GM12878 (cell line): Measurements from ENCODE around the gene CYTIP. TPM values are rescaled to one million over a fixed set of nuclear protein-coding genes. Genes with fewer than 3 reads are reported as not detected.
A peak's percentile ranks its signal among the peaks of the same experiment; 100 is the strongest.

Source experiments
- ATAC-seq: fragments of 200-7000 bp; cut with Tn5 transposase; 3 replicates; pipeline ENCODE4 v1.9.1; 2020; ENCODE audit warnings: mild to moderate bottlenecking, moderate library complexity
- BruUV-seq: library from RNA; stranded (reverse); fragments of 400-500 nt; replicated peaks from 2 replicates; lab custom pipeline; 2021; lab: Mats Ljungman, UMichigan
- CTCF ChIA-PET: fragments of 300-600 bp; sonication (Branson Sonifier 250); formaldehyde crosslinking; extraction: SDS; loops from one replicate; lab custom pipeline; 2021; ENCODE audit warnings: inconsistent platforms; lab: Yijun Ruan, JAX
- POLR2A ChIA-PET: fragments of 350-600 bp; formaldehyde crosslinking; extraction: SDS; loops from one replicate; lab custom pipeline; 2021; ENCODE audit warnings: inconsistent platforms; lab: Charles Lee
- RAD21 ChIA-PET: fragments of 300-600 bp; sonication (Branson Sonifier 250); formaldehyde crosslinking; loops from one replicate; lab custom pipeline; 2023; ENCODE audit warnings: antibody characterized with exemption; ENCODE audit not compliant: unreplicated experiment; lab: Charles Lee
- SMC1A ChIA-PET: fragments of 300-600 bp; sonication (Branson Sonifier 250); formaldehyde crosslinking; loops from one replicate; lab custom pipeline; 2023; ENCODE audit not compliant: unreplicated experiment, uncharacterized antibody; lab: Charles Lee
- DNase-seq: peaks from one replicate; pipeline ENCODE4 v3.0.0-alpha.2; 2011; ENCODE audit warnings: low read depth, low spot score
- FAIRE-seq: peaks from 3 replicates; lab custom pipeline; 2011; peaks lifted over from hg19 to GRCh38; lab: Jason Lieb, UNC
- H2AFZ ChIP-seq: 2 replicates; pipeline ENCODE4 v1.6.0; 2011; ENCODE audit warnings: low read depth, low read length, control low read depth; ENCODE audit not compliant: control insufficient read depth
- H3K27ac ChIP-seq: 2 replicates; pipeline ENCODE4 v1.5.1; 2011; ENCODE audit warnings: control low read depth; ENCODE audit not compliant: control insufficient read depth, insufficient read depth
- H3K27me3 ChIP-seq, 2 experiments: replicated peaks in 1 of 2; 2 replicates each; pipeline versions ENCODE4 v1.6.0 to v1.6.1; 2011; ENCODE audit warnings: low read length in 1 of 2; ENCODE audit not compliant: control insufficient read depth in 2 of 2, insufficient read depth in 2 of 2
- H3K36me3 ChIP-seq, 2 experiments: 2 replicates each; pipeline ENCODE4 v1.5.1; 2011; ENCODE audit warnings: low read length in 1 of 2; ENCODE audit not compliant: control insufficient read depth in 2 of 2, insufficient read depth in 2 of 2
- H3K4me1 ChIP-seq: 2 replicates; pipeline ENCODE4 v1.6.1; 2011; ENCODE audit warnings: mild to moderate bottlenecking, low read length, moderate library complexity, mixed read lengths; ENCODE audit not compliant: control insufficient read depth, insufficient read depth
- H3K4me2 ChIP-seq: 2 replicates; pipeline ENCODE4 v1.6.0; 2011; ENCODE audit warnings: control low read depth; ENCODE audit not compliant: control insufficient read depth, insufficient read depth
- H3K4me3 ChIP-seq: fragments of 200-600 bp; sonication (generic); 2 replicates; pipeline ENCODE4 v1.5.1; 2016
- H3K79me2 ChIP-seq: 2 replicates; pipeline ENCODE4 v1.6.0; 2011; ENCODE audit warnings: low read length; ENCODE audit not compliant: control insufficient read depth, insufficient read depth
- H3K9ac ChIP-seq: 2 replicates; pipeline ENCODE4 v1.8.0; 2011; ENCODE audit warnings: low read length, control low read depth, mixed read lengths; ENCODE audit not compliant: control insufficient read depth, insufficient read depth
- H3K9me3 ChIP-seq: replicated peaks from 3 replicates; pipeline ENCODE4 v1.5.1; 2011; ENCODE audit warnings: mild to moderate bottlenecking, low read length; ENCODE audit not compliant: control insufficient read depth, insufficient read depth
- H4K20me1 ChIP-seq: 2 replicates; pipeline ENCODE4 v1.6.0; 2011; ENCODE audit not compliant: control insufficient read depth, insufficient read depth
- BHLHE40 ChIP-seq, 2 experiments: fragments of 450-650 bp in 1 of 2; IDR thresholded peaks; 2 replicates each; pipeline ENCODE4 v1.6.1; 2011 to 2017; ENCODE audit warnings: low read depth in 2 of 2, borderline replicate concordance in 1 of 2, improper control_type of control experiment in 1 of 2, low read length in 1 of 2, mild to moderate bottlenecking in 1 of 2
- CBFB ChIP-seq: IDR thresholded peaks from 2 replicates; pipeline ENCODE4 v1.6.1; 2016; ENCODE audit warnings: antibody characterized with exemption, low read depth
- GABPA ChIP-seq: IDR thresholded peaks from 2 replicates; pipeline ENCODE4 v1.6.1; 2014; ENCODE audit warnings: antibody characterized with exemption, low read depth, mild to moderate bottlenecking, inconsistent platforms
- IKZF2 ChIP-seq, 2 experiments: fragments of 450-650 bp; IDR thresholded peaks; 2 replicates each; pipeline ENCODE4 v1.6.1; 2017; ENCODE audit warnings: mild to moderate bottlenecking in 2 of 2, moderate library complexity in 2 of 2
- KDM1A ChIP-seq: fragments of 200-600 bp; sonication (generic); IDR thresholded peaks from 2 replicates; pipeline ENCODE4 v1.6.1; 2016; ENCODE audit warnings: borderline replicate concordance
- MLLT1 ChIP-seq: fragments of 450-650 bp; IDR thresholded peaks from 2 replicates; pipeline ENCODE4 v1.6.1; 2016; ENCODE audit warnings: mild to moderate bottlenecking
- MTA3 ChIP-seq: IDR thresholded peaks from 2 replicates; pipeline ENCODE4 v1.6.1; 2012; ENCODE audit warnings: low read length, inconsistent platforms, borderline replicate concordance
- MXI1 ChIP-seq: fragments of 150-350 bp; IDR thresholded peaks from 2 replicates; pipeline ENCODE4 v1.6.1; 2011; ENCODE audit warnings: low read depth, mild to moderate bottlenecking, inconsistent platforms, low read length, improper control_type of control experiment
- MYC ChIP-seq: IDR thresholded peaks from 2 replicates; pipeline ENCODE4 v1.6.1; 2011; ENCODE audit warnings: mild to moderate bottlenecking, low read length, moderate library complexity, inconsistent platforms; ENCODE audit not compliant: insufficient read depth, insufficient replicate concordance, insufficient read length, severe bottlenecking
- NFYA ChIP-seq: IDR thresholded peaks from 2 replicates; pipeline ENCODE4 v1.6.1; 2011; ENCODE audit warnings: low read depth, mild to moderate bottlenecking, low read length, improper control_type of control experiment, borderline replicate concordance
- POLR2AphosphoS2 ChIP-seq: IDR thresholded peaks from 2 replicates; pipeline ENCODE4 v1.6.1; 2011; ENCODE audit warnings: low read depth, mild to moderate bottlenecking, low read length, improper control_type of control experiment, moderate library complexity
- POLR2AphosphoS5 ChIP-seq: IDR thresholded peaks from 2 replicates; pipeline ENCODE4 v1.6.1; 2011; ENCODE audit warnings: mild to moderate bottlenecking, low read length, inconsistent platforms
- POU2F2 ChIP-seq: IDR thresholded peaks from 3 replicates; pipeline ENCODE4 v1.6.1; 2011; ENCODE audit warnings: low read depth, mild to moderate bottlenecking, low read length, borderline replicate concordance
- RUNX3 ChIP-seq: IDR thresholded peaks from 2 replicates; pipeline ENCODE4 v1.6.1; 2012; ENCODE audit warnings: low read length, inconsistent platforms
- SIN3A ChIP-seq: IDR thresholded peaks from 2 replicates; pipeline ENCODE4 v1.6.1; 2012; ENCODE audit warnings: low read depth, low read length, improper control_type of control experiment
- SUPT20H ChIP-seq: IDR thresholded peaks from 2 replicates; pipeline ENCODE4 v1.6.1; 2011; ENCODE audit warnings: low read depth, mild to moderate bottlenecking, low read length, moderate library complexity, borderline replicate concordance; ENCODE audit not compliant: control insufficient read depth
- TCF7 ChIP-seq: IDR thresholded peaks from 2 replicates; pipeline ENCODE4 v1.6.1; 2014; ENCODE audit warnings: antibody characterized with exemption, borderline replicate concordance
- ZBED1 ChIP-seq: IDR thresholded peaks from 2 replicates; pipeline ENCODE4 v1.6.1; 2016; ENCODE audit warnings: borderline replicate concordance
- WGBS: methylation state at CpG from one replicate; pipeline ENCODE4 v1.1.6; 2016; ENCODE audit warnings: low lambda C conversion rate; ENCODE audit not compliant: insufficient replicate concordance, insufficient coverage; ENCODE audit errors: missing lambda C conversion rate; 5-methylcytosine and 5-hydroxymethylcytosine counted together
- in situ Hi-C: fragments of 300-500 bp; cut with MboI; formaldehyde crosslinking; loops from 9 replicates; pipeline ENCODE4 v1.14.3; 2018; ENCODE audit warnings: mixed read lengths
- intact Hi-C: fragments of 100-400 bp; cut with micrococcal nuclease; formaldehyde crosslinking; loops from one replicate; pipeline ENCODE4 v1.14.2; 2022; ENCODE audit not compliant: unreplicated experiment
- polyA plus RNA-seq, 11 experiments: library from polyadenylated mRNA; depleted of rRNA in 4 of 11; unstranded in 6 of 11; stranded (reverse) in 5 of 11; fragments of >200 nt; fragmentation: Nextera tagmentation in 4 of 11; fragmentation: Illumina TruSeq in 1 of 11; extraction: Ambion mirVana in 4 of 11; extraction: Trizol in 1 of 11; gene quantifications; 1 replicate in 1 of 11; 2 replicates in 10 of 11; pipeline versions ENCODE4 v1.2.1 to v1.2.3, GENCODE V29; 2011 to 2016; ENCODE audit warnings: inconsistent platforms in 2 of 11, missing spikeins in 2 of 11, low read depth in 1 of 11
- total RNA-seq, 4 experiments: library from RNA; depleted of rRNA in 3 of 4; stranded (reverse); fragments of >200 nt in 3 of 4; fragmentation: Illumina TruSeq in 1 of 4; extraction: Trizol in 1 of 4; gene quantifications; 2 replicates each; pipeline versions ENCODE4 v1.2.1 to v1.2.3, GENCODE V29; 2013 to 2021
- TF ChIP-seq, protein P1 (sequence below): IDR thresholded peaks from 2 replicates; pipeline ENCODE4 v1.6.1; 2012; ENCODE audit warnings: low read depth, low read length, improper control_type of control experiment

Gene CYTIP
- total and polyA plus RNA-seq, 10 of the 15 experiments (the other 5 are each of a cell fraction or from before 2014, with no cell fraction given), result 55.1 to 178 (median 73.4) TPM

DNA sequence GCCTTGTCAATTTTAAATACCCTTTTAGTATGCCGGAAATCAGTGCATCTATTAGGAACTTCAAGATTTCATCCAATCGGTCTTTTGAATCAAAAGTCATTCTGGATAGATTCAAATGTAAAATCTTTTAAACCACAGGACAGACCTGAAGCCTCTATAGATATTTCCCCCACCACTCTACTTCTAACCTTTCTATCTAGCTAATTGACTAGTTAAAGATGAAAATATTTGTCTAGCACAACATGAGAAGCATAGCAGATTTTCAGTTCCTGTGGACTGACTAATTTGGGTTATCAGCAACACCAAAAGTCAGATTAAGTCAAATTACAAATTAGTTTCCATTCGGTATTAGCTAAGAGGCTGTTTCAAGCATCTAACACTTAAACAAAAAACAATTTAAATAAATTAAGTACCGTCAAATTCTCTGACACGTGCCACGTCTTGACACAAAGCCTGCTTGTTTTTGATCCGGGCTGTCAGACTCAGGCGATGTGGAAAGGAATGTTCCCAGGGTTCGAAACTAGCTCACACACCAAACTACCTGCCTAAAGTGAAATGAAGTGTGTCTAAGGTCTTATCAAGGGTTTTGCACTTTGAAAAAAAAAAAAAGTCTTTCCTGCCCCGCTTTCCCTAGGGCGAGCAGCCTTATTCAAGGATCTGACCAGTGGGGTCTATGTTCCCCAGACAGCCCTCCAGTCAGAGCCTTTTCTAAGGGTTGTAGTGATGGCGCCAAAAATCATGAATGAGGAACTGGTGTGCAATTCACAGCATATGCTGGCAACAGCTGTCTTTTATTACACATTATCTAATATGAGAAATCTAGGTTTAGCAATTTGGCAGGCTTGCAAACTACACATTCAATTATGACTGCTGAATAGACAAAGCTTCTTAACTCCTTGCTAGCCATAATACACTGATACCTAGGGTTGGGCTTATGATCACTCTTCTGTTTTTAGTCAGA lies 4.7 kb downstream of the CYTIP start:
- ChIA-PET CTCF (interaction anchor here (0.7 to 14.2 kb wide), 19 partner anchors 8 to 137 kb away, joined by 3 to 208 read pairs (median 4); partner anchors contain the start of gene ERMN), RAD21 (interaction anchor here (0.7 to 7.8 kb wide), 28 partner anchors 8 to 136 kb away, joined by 3 to 125 read pairs (median 12); partner anchors contain the start of gene ERMN), SMC1A (interaction anchor here (0.8 to 12.6 kb wide), 29 partner anchors 9 to 139 kb away, joined by 3 to 218 read pairs (median 6); partner anchors contain the start of gene ERMN), POLR2A (interaction anchor here (1.0 to 7.6 kb wide), 12 partner anchors 9 to 112 kb away, joined by 3 to 90 read pairs (median 12); no protein-coding TSS in a partner anchor)
- H3K27ac ChIP-seq, result peak overlapping the region; percentile 98
- H3K79me2 ChIP-seq, result peaks cover 100% of the 10 kb centered on the region
- H4K20me1 ChIP-seq, result no peaks in the 10 kb centered on the region
- peak; percentile 14 for ATAC-seq
- peaks cover 0 to 1% of the 10 kb centered on the region in 2 experiments; a peak in 2 of 4 replicates for H3K36me3 ChIP-seq
- intact Hi-C loops, result no loop called here
- 0 out of 2 replicates have a peak, but pooled peaks cover 2% of the 10 kb centered on the region for H3K4me1 ChIP-seq
- BruUV-seq, result TSS peak; percentile 1
- no peaks in the 10 kb centered on the region for H3K9me3 ChIP-seq
- peak overlapping the region; percentile 90 for H3K4me3 ChIP-seq
- in situ Hi-C loops, result no loop called here
- FAIRE-seq, result no peak
- no peak for DNase-seq
- H3K4me2 ChIP-seq, result peak overlapping the region; percentile 90
- H3K27me3 ChIP-seq, result no peaks in the 10 kb centered on the region
- H2AFZ ChIP-seq, result no peak overlapping the region
- peak overlapping the region; percentile 99 for H3K9ac ChIP-seq
- under 1% methylated on average over 12 of the region's 12 CpGs for WGBS
- TF ChIP-seq, protein P1, sequence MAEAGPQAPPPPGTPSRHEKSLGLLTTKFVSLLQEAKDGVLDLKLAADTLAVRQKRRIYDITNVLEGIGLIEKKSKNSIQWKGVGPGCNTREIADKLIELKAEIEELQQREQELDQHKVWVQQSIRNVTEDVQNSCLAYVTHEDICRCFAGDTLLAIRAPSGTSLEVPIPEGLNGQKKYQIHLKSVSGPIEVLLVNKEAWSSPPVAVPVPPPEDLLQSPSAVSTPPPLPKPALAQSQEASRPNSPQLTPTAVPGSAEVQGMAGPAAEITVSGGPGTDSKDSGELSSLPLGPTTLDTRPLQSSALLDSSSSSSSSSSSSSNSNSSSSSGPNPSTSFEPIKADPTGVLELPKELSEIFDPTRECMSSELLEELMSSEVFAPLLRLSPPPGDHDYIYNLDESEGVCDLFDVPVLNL, result peak; percentile 64; the same call in 1 of the 2 replicates
- TF ChIP-seq POLR2AphosphoS2, result peak; percentile 48
- TF ChIP-seq NFYA, result no peak
- TF ChIP-seq MTA3, result 0 out of 2 replicates have a peak, but pooled peaks have one; percentile 39
- TF ChIP-seq POLR2AphosphoS5, result peak; percentile 72
- TF ChIP-seq POU2F2, result 0 out of 3 replicates have a peak, but pooled peaks have one; percentile 18
- TF ChIP-seq MLLT1, result peak; percentile 55; the same call in 1 of the 2 replicates
- TF ChIP-seq BHLHE40 (IDR thresholded peaks at IDR 0.05; ENCODE audit: borderline replicate concordance in 1 of 2, low read depth in 2 of 2, low read length in 1 of 2), result peak; percentile 73 to 77
- peak in 1 of 2 experiments; percentile 11; a peak in 2 of 4 replicates for TF ChIP-seq IKZF2 (IDR thresholded peaks at IDR 0.05)
- 0 out of 2 replicates have a peak, but pooled peaks have one; percentile 19 for TF ChIP-seq GABPA
- no peak for TF ChIP-seq MYC
- TF ChIP-seq MXI1, result peak; percentile 71
- peak; percentile 41; the same call in 1 of the 2 replicates for TF ChIP-seq SIN3A
- no peak for TF ChIP-seq ZBED1
- TF ChIP-seq KDM1A, result no peak
- TF ChIP-seq CBFB, result no peak
- no peak for TF ChIP-seq SUPT20H
- TF ChIP-seq TCF7, result no peak
- TF ChIP-seq RUNX3, result 0 out of 2 replicates have a peak, but pooled peaks have one; percentile 6
